Activated naive CD4-positive, alpha-beta T cell treated with Interleukin-2 at 50 U/mL for 16 hours (primary cell): ENCODE measurements around the gene RFX8.
"Not testable (repeated sequence)": the region's sequence is repeated elsewhere in the genome, so short reads cannot be mapped to it uniquely, and the experiment has no call there.

ENCODE experiments used
- DNase-seq: peaks from one replicate; pipeline ENCODE4 v3.0.0-alpha.2; 2020

The RFX8 gene

GRCh38 chr2:101439716-101440115, 35.2 kb downstream of the RFX8 start:
- no peak for DNase-seq

GRCh38 chr2:101438555-101438954, 36.4 kb downstream of the RFX8 start:
- not testable (repeated sequence) for DNase-seq

- no peak for DNase-seq
These were observed 39.7 kb downstream of the RFX8 start for GRCh38 chr2:101435001-101435862.

- no peak for DNase-seq
These were observed 41.4 kb downstream of the RFX8 start for GRCh38 chr2:101433465-101433864.

- DNase-seq, result no peak
These were observed 42.3 kb downstream of the RFX8 start for GRCh38 chr2:101432411-101433181.

GRCh38 chr2:101431486-101431885, 43.4 kb downstream of the RFX8 start:
- DNase-seq, result no peak

GRCh38 chr2:101430156-101430555, 44.8 kb downstream of the RFX8 start:
- no peak for DNase-seq

GRCh38 chr2:101429453-101429852, 45.5 kb downstream of the RFX8 start:
- DNase-seq, result no peak

- DNase-seq, result no peak
These were observed 46.3 kb downstream of the RFX8 start for GRCh38 chr2:101428422-101429176.

- no peak for DNase-seq
These were observed 47.2 kb downstream of the RFX8 start for GRCh38 chr2:101427743-101428142.

- no peak for DNase-seq
These were observed 47.7 kb downstream of the RFX8 start for GRCh38 chr2:101427240-101427639.

GRCh38 chr2:101426822-101427221, 48.1 kb downstream of the RFX8 start:
- no peak for DNase-seq

- DNase-seq, result no peak
These were observed 54.3 kb downstream of the RFX8 start for GRCh38 chr2:101420623-101421022.

GRCh38 chr2:101419096-101419663, 55.7 kb downstream of the RFX8 start:
- DNase-seq, result peak; percentile 51

- no peak for DNase-seq
These were observed 56.3 kb downstream of the RFX8 start for GRCh38 chr2:101418460-101419095.

GRCh38 chr2:101416609-101417008, 58.3 kb downstream of the RFX8 start:
- DNase-seq, result no peak

GRCh38 chr2:101415884-101416283, 59.0 kb downstream of the RFX8 start:
- no peak for DNase-seq

GRCh38 chr2:101415220-101415619, 59.7 kb downstream of the RFX8 start:
- no peak for DNase-seq

GRCh38 chr2:101412092-101412694, 62.7 kb downstream of the RFX8 start:
- no peak for DNase-seq

- no peak for DNase-seq
These were observed 64.2 kb downstream of the RFX8 start for GRCh38 chr2:101410746-101411145.

- no peak for DNase-seq
These were observed 64.8 kb downstream of the RFX8 start for GRCh38 chr2:101410114-101410513.

GRCh38 chr2:101409699-101410098, 65.2 kb downstream of the RFX8 start:
- DNase-seq, result no peak
